H9 (cell line): ENCODE measurements around the gene NOVA2. TPM values are rescaled to one million over a fixed set of nuclear protein-coding genes. Genes with fewer than 3 reads are reported as not detected.

Experiments
- DNase-seq: peaks from one replicate; pipeline ENCODE4 v3.0.0-alpha.2; 2017
- H2AFZ ChIP-seq: one replicate; pipeline ENCODE4 v1.6.1; 2013; ENCODE audit warnings: mild to moderate bottlenecking, low read length, control low read depth, moderate library complexity
- H2AK5ac ChIP-seq: 2 replicates; pipeline ENCODE4 v1.6.1; 2013; ENCODE audit warnings: low read length, control low read depth, mixed read lengths; ENCODE audit not compliant: insufficient read length
- H2BK120ac ChIP-seq: one replicate; pipeline ENCODE4 v1.6.1; 2013; ENCODE audit warnings: low read depth, mild to moderate bottlenecking, low read length, control low read depth, inconsistent platforms; ENCODE audit not compliant: poor library complexity, severe bottlenecking
- H2BK12ac ChIP-seq: 2 replicates; pipeline ENCODE4 v1.6.1; 2013; ENCODE audit warnings: low read length, control low read depth, mixed read lengths, low read depth; ENCODE audit not compliant: insufficient read length
- H2BK15ac ChIP-seq: 2 replicates; pipeline ENCODE4 v1.6.1; 2013; ENCODE audit warnings: low read depth, low read length, control low read depth
- H2BK20ac ChIP-seq: one replicate; pipeline ENCODE4 v1.6.1; 2013; ENCODE audit warnings: low read depth, mild to moderate bottlenecking, low read length, control low read depth, inconsistent platforms; ENCODE audit not compliant: poor library complexity, severe bottlenecking
- H2BK5ac ChIP-seq: 2 replicates; pipeline ENCODE4 v1.6.1; 2013; ENCODE audit warnings: low read length, control low read depth, mixed read lengths; ENCODE audit not compliant: insufficient read length
- H3K14ac ChIP-seq: 2 replicates; pipeline ENCODE4 v1.6.1; 2013; ENCODE audit warnings: low read length, control low read depth; ENCODE audit not compliant: insufficient read depth
- H3K18ac ChIP-seq: 2 replicates; pipeline ENCODE4 v1.6.1; 2013; ENCODE audit warnings: low read depth, mild to moderate bottlenecking, mixed read lengths, low read length, control low read depth; ENCODE audit not compliant: insufficient read length
- H3K23ac ChIP-seq: 2 replicates; pipeline ENCODE4 v1.6.1; 2013; ENCODE audit warnings: low read length, control low read depth, mixed read lengths, low read depth; ENCODE audit not compliant: insufficient read length
- H3K23me2 ChIP-seq: 2 replicates; pipeline ENCODE4 v1.6.1; 2013; ENCODE audit warnings: low read depth, mild to moderate bottlenecking, mixed read lengths, low read length, control low read depth; ENCODE audit not compliant: insufficient read length, poor library complexity, severe bottlenecking
- H3K27ac ChIP-seq: 2 replicates; pipeline ENCODE4 v1.5.1; 2013; ENCODE audit warnings: low read length, control low read depth, mixed read lengths, low read depth; ENCODE audit not compliant: insufficient read length
- H3K27me3 ChIP-seq: 2 replicates; pipeline ENCODE4 v1.6.1; 2013; ENCODE audit warnings: low read length, control low read depth, inconsistent platforms; ENCODE audit not compliant: insufficient read depth
- H3K4ac ChIP-seq: 2 replicates; pipeline ENCODE4 v1.6.1; 2013; ENCODE audit warnings: low read depth, mild to moderate bottlenecking, control low read depth, inconsistent platforms, low read length, moderate library complexity
- H3K4me1 ChIP-seq: 2 replicates; pipeline ENCODE4 v1.6.1; 2013; ENCODE audit warnings: low read length, control low read depth, inconsistent platforms; ENCODE audit not compliant: insufficient read depth
- H3K4me2 ChIP-seq: 2 replicates; pipeline ENCODE4 v1.6.1; 2013; ENCODE audit warnings: low read length, control low read depth, mixed read lengths; ENCODE audit not compliant: insufficient read length, insufficient read depth
- H3K56ac ChIP-seq: 2 replicates; pipeline ENCODE4 v1.6.1; 2013; ENCODE audit warnings: low read depth, mild to moderate bottlenecking, mixed read lengths, low read length, control low read depth; ENCODE audit not compliant: insufficient read length
- H3K79me1 ChIP-seq: 2 replicates; pipeline ENCODE4 v1.6.1; 2013; ENCODE audit warnings: low read depth, mild to moderate bottlenecking, moderate library complexity, low read length, control low read depth, inconsistent platforms; ENCODE audit not compliant: insufficient read depth, poor library complexity, severe bottlenecking
- H3K79me2 ChIP-seq: 2 replicates; pipeline ENCODE4 v1.6.1; 2013; ENCODE audit warnings: low read length, control low read depth, inconsistent platforms; ENCODE audit not compliant: insufficient read depth
- H3K9ac ChIP-seq: 2 replicates; pipeline ENCODE4 v1.6.1; 2013; ENCODE audit warnings: low read length, control low read depth, mixed read lengths; ENCODE audit not compliant: insufficient read length; ENCODE audit errors: extremely low read depth
- H3K9me3 ChIP-seq: one replicate; pipeline ENCODE4 v1.6.1; 2013; ENCODE audit warnings: low read depth, low read length, inconsistent platforms; ENCODE audit not compliant: control insufficient read depth
- H3T11ph ChIP-seq: one replicate; pipeline ENCODE4 v1.6.1; 2013; ENCODE audit warnings: mild to moderate bottlenecking, low read length, control low read depth, inconsistent platforms
- H4K20me1 ChIP-seq: one replicate; pipeline ENCODE4 v1.6.1; 2013; ENCODE audit not compliant: control insufficient read depth, insufficient read length, insufficient read depth
- H4K5ac ChIP-seq: 2 replicates; pipeline ENCODE4 v1.6.1; 2013; ENCODE audit warnings: low read depth, mild to moderate bottlenecking, mixed read lengths, low read length, control low read depth; ENCODE audit not compliant: insufficient read length
- H4K8ac ChIP-seq: replicated peaks from 2 replicates; pipeline ENCODE4 v1.6.1; 2013; ENCODE audit warnings: low read length, control low read depth, mixed read lengths, low read depth; ENCODE audit not compliant: insufficient read length
- H4K91ac ChIP-seq: 2 replicates; pipeline ENCODE4 v1.6.1; 2013; ENCODE audit warnings: low read depth, mild to moderate bottlenecking, moderate library complexity, mixed read lengths, low read length, control low read depth; ENCODE audit not compliant: insufficient read length
- H3K27ac Mint-ChIP-seq, 3 experiments: 2 replicates in 2 of 3; 3 replicates in 1 of 3; pipeline ENCODE4 v1.8.0; 2020 to 2021; ENCODE audit warnings: mixed read lengths in 3 of 3, mild to moderate bottlenecking in 1 of 3, moderate library complexity in 1 of 3
- H3K27me3 Mint-ChIP-seq: 2 replicates; pipeline ENCODE4 v1.8.0; 2021; ENCODE audit warnings: low read depth, mild to moderate bottlenecking, moderate library complexity, mixed read lengths
- H3K36me3 Mint-ChIP-seq, 3 experiments: 2 replicates in 2 of 3; 3 replicates in 1 of 3; pipeline ENCODE4 v1.8.0; 2020 to 2021; ENCODE audit warnings: low read depth in 3 of 3, mixed read lengths in 3 of 3; ENCODE audit not compliant: insufficient read depth in 1 of 3
- H3K4me1 Mint-ChIP-seq, 2 experiments: 2 replicates each; pipeline ENCODE4 v1.8.0; 2020; ENCODE audit warnings: mixed read lengths in 2 of 2
- H3K4me3 Mint-ChIP-seq, 2 experiments: 2 replicates in 1 of 2; 3 replicates in 1 of 2; pipeline ENCODE4 v1.8.0; 2020 to 2021; ENCODE audit warnings: mild to moderate bottlenecking in 2 of 2, mixed read lengths in 2 of 2, moderate library complexity in 1 of 2
- H3K9me3 Mint-ChIP-seq, 2 experiments: 2 replicates in 1 of 2; 3 replicates in 1 of 2; pipeline ENCODE4 v1.8.0; 2020; ENCODE audit warnings: mild to moderate bottlenecking in 2 of 2, mixed read lengths in 2 of 2, moderate library complexity in 1 of 2
- WGBS: extraction: QIAGEN DNeasy Blood & Tissue Kit; methylation state at CpG from one replicate; pipeline ENCODE4 v1.1.7; 2013; ENCODE audit warnings: missing lambda C conversion rate, low lambda C conversion rate, mixed read lengths; ENCODE audit not compliant: insufficient read length; ENCODE audit errors: extremely low coverage; 5-methylcytosine and 5-hydroxymethylcytosine counted together
- total RNA-seq: library from RNA; stranded (reverse); gene quantifications from 2 replicates; pipeline ENCODE4 v1.2.1, GENCODE V29; 2021
- TF ChIP-seq, protein P1 (sequence below): fragments of 200-600 bp; sonication (generic); conservative IDR thresholded peaks from 3 replicates; pipeline ENCODE4 v1.8.0; 2021; ENCODE audit warnings: antibody characterized with exemption, mild to moderate bottlenecking

NOVA2 gene
- total RNA-seq, 1 experiment from 2014 or later: 8.8 TPM

DNA sequence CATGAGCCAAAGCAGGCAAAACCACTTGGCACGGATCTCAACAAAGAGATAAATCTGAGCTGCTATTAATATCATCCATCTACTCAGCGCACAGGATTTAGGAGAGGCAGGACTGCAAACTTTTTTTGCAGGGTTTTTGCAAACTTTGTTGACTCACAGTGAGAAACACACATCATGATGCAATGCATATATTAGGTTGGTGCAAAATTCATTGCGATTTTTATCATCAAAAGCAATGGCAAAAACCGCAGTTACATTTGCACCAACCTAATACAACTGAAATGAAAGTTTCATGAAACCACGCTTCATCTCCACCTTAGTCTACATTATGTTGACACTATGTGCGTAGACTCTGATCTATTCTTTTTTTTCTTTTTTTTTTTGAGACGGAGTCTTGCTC lies 4.5 kb upstream of the NOVA2 start:
- H3K27me3 ChIP-seq: no peaks in the 10 kb centered on the region
- no peak overlapping the region for H3K23ac ChIP-seq
- H2BK5ac ChIP-seq: no peak overlapping the region
- H3K4me1 ChIP-seq: no peaks in the 10 kb centered on the region; the same call in 1 of the 2 replicates
- H4K8ac ChIP-seq: no peak overlapping the region
- H2BK20ac ChIP-seq: no peak overlapping the region
- peaks cover 10 to 23% of the 10 kb centered on the region in 2 experiments for H3K4me1 Mint-ChIP-seq
- no peaks in the 10 kb centered on the region for H3K9me3 ChIP-seq
- H3K36me3 Mint-ChIP-seq: no peaks in the 10 kb centered on the region
- no peak overlapping the region for H4K5ac ChIP-seq
- no peak overlapping the region for H2BK15ac ChIP-seq
- TF ChIP-seq, protein P1, sequence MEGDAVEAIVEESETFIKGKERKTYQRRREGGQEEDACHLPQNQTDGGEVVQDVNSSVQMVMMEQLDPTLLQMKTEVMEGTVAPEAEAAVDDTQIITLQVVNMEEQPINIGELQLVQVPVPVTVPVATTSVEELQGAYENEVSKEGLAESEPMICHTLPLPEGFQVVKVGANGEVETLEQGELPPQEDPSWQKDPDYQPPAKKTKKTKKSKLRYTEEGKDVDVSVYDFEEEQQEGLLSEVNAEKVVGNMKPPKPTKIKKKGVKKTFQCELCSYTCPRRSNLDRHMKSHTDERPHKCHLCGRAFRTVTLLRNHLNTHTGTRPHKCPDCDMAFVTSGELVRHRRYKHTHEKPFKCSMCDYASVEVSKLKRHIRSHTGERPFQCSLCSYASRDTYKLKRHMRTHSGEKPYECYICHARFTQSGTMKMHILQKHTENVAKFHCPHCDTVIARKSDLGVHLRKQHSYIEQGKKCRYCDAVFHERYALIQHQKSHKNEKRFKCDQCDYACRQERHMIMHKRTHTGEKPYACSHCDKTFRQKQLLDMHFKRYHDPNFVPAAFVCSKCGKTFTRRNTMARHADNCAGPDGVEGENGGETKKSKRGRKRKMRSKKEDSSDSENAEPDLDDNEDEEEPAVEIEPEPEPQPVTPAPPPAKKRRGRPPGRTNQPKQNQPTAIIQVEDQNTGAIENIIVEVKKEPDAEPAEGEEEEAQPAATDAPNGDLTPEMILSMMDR: no peak
- no peak overlapping the region for H3K14ac ChIP-seq
- no peaks in the 10 kb centered on the region for H3K9me3 Mint-ChIP-seq
- no peak overlapping the region for H3K56ac ChIP-seq
- no peak overlapping the region for H2AFZ ChIP-seq
- no peak overlapping the region for H3K27ac Mint-ChIP-seq
- no peak overlapping the region for H2BK120ac ChIP-seq
- no peak overlapping the region for H3K4me3 Mint-ChIP-seq
- no peak overlapping the region for H3K4me2 ChIP-seq
- H3K79me2 ChIP-seq: no peaks in the 10 kb centered on the region
- H3K27ac ChIP-seq: no peak overlapping the region
- H3K18ac ChIP-seq: no peak overlapping the region
- H3K27me3 Mint-ChIP-seq: peaks cover 44% of the 10 kb centered on the region
- no peak overlapping the region for H2AK5ac ChIP-seq
- no peak for DNase-seq
- H4K20me1 ChIP-seq: no peaks in the 10 kb centered on the region
- no peak overlapping the region for H4K91ac ChIP-seq
- WGBS: no CpG with 5 or more reads among the region's 7 CpGs
- H3K23me2 ChIP-seq: no peaks in the 10 kb centered on the region
- no peak overlapping the region for H3K4ac ChIP-seq
- no peak overlapping the region for H2BK12ac ChIP-seq
- no peak overlapping the region for H3K9ac ChIP-seq
- H3T11ph ChIP-seq: no peak overlapping the region
- no peaks in the 10 kb centered on the region for H3K79me1 ChIP-seq
